NCI-H69 (cell line): ENCODE measurements around the gene TRIO.
A peak's percentile ranks its signal among the peaks of the same experiment; 100 is the strongest.
"Not testable (repeated sequence)": the region's sequence is repeated elsewhere in the genome, so short reads cannot be mapped to it uniquely, and the experiment has no call there.

Experiments used
- DNase-seq: peaks from one replicate; lab custom pipeline; 2025; lab: John Stamatoyannopoulos, UW

TRIO gene

GRCh38 chr5:14142827-14143545 is at the start of gene TRIO:
TRIO (plus strand) TSS chr5:14143342; CDS start chr5:14143726, 384 bp downstream.
- DNase-seq = peak; percentile 96

GRCh38 chr5:14097380-14097779 is 45.8 kb upstream of the TRIO start:
- not testable (repeated sequence) for DNase-seq

- DNase-seq = no peak
Observed at GRCh38 chr5:14097998-14098471, 45.1 kb upstream of the TRIO start.

- DNase-seq = no peak
Observed at GRCh38 chr5:14100281-14100680, 42.9 kb upstream of the TRIO start.

- peak; percentile 26 for DNase-seq
Observed at GRCh38 chr5:14101922-14102321, 41.2 kb upstream of the TRIO start.

- DNase-seq = peak; percentile 11
Observed at GRCh38 chr5:14102666-14103065, 40.5 kb upstream of the TRIO start.

GRCh38 chr5:14105718-14106410 is 37.3 kb upstream of the TRIO start:
- peak; percentile 75 for DNase-seq

GRCh38 chr5:14107536-14107935 is 35.6 kb upstream of the TRIO start:
- DNase-seq = no peak

- DNase-seq = peak; percentile 84
Observed at GRCh38 chr5:14108170-14108996, 34.8 kb upstream of the TRIO start.

- DNase-seq = no peak
Observed at GRCh38 chr5:14109041-14109747, 33.9 kb upstream of the TRIO start.

- DNase-seq = no peak
Observed at GRCh38 chr5:14109771-14110170, 33.4 kb upstream of the TRIO start.

- no peak for DNase-seq
Observed at GRCh38 chr5:14110196-14110595, 32.9 kb upstream of the TRIO start.

GRCh38 chr5:14110680-14111079 is 32.5 kb upstream of the TRIO start:
- no peak for DNase-seq

GRCh38 chr5:14112998-14113652 is 30.0 kb upstream of the TRIO start:
- no peak for DNase-seq

GRCh38 chr5:14114615-14115251 is 28.4 kb upstream of the TRIO start:
- no peak for DNase-seq

- DNase-seq = no peak
Observed at GRCh38 chr5:14115323-14115895, 27.7 kb upstream of the TRIO start.

GRCh38 chr5:14118551-14119320 is 24.4 kb upstream of the TRIO start:
- peak; percentile 54 for DNase-seq

- no peak for DNase-seq
Observed at GRCh38 chr5:14120176-14120575, 23.0 kb upstream of the TRIO start.

- peak; percentile 42 for DNase-seq
Observed at GRCh38 chr5:14121552-14121951, 21.6 kb upstream of the TRIO start.

GRCh38 chr5:14122089-14122488 is 21.1 kb upstream of the TRIO start:
- DNase-seq = no peak
